ENCODE results near the gene USP14. TPM values are rescaled to one million over a fixed set of nuclear protein-coding genes. Genes with fewer than 3 reads are reported as not detected.

USP14 gene
- total RNA-seq, 4 donors from 2014 or later: 25.9 to 56.4 (median 35.6) TPM

GRCh38 chr18:240175-240574, 81.8 kb downstream of the USP14 start:
- Histone ChIP-seq H3K27me3 (no peaks in the 10 kb centered on the region), H3K4me3 (replicated peaks in 1 of 3) (no peak overlapping the region), H3K36me3 (peaks cover 2 to 8% of the 10 kb centered on the region in 2 donors), H3K9me3 (no peaks in the 10 kb centered on the region), H3K4me1 (no peaks in the 10 kb centered on the region), H3K27ac (no peak overlapping the region)
- 100% methylated on average over 1 of the region's 1 CpG for WGBS, 2 donors
- TF ChIP-seq CTCF (IDR thresholded peaks at IDR 0.05) (no peak), POLR2A (IDR thresholded peaks at IDR 0.05) (no peak)
- DNase-seq: no peak
- intact Hi-C loops (cut with DNase I): no loop called here

- WGBS, 2 donors: 97 to 99% methylated on average over 2 of the region's 2 CpGs
- no peak overlapping the region for H3K4me3 ChIP-seq (replicated peaks in 1 of 3)
- H3K27ac ChIP-seq: no peak overlapping the region
- TF ChIP-seq CTCF (IDR thresholded peaks at IDR 0.05): no peak
- TF ChIP-seq POLR2A (IDR thresholded peaks at IDR 0.05): no peak
- no peaks in the 10 kb centered on the region for H3K4me1 ChIP-seq
- no peaks in the 10 kb centered on the region for H3K9me3 ChIP-seq
- intact Hi-C loops (cut with DNase I): no loop called here
- H3K36me3 ChIP-seq: peaks cover 20 to 21% of the 10 kb centered on the region in 2 donors
- no peak for DNase-seq
- H3K27me3 ChIP-seq: no peaks in the 10 kb centered on the region
Observed at GRCh38 chr18:245282-245847, 87.0 kb downstream of the USP14 start.

GRCh38 chr18:248053-248452, 89.7 kb downstream of the USP14 start:
- no peak for DNase-seq
- Histone ChIP-seq H3K36me3 (peaks cover 36 to 38% of the 10 kb centered on the region in 2 donors), H3K4me3 (replicated peaks in 1 of 3) (no peak overlapping the region), H3K9me3 (no peaks in the 10 kb centered on the region), H3K27me3 (no peaks in the 10 kb centered on the region), H3K4me1 (no peaks in the 10 kb centered on the region), H3K27ac (no peak overlapping the region)
- intact Hi-C loops (cut with DNase I): no loop called here
- TF ChIP-seq CTCF (IDR thresholded peaks at IDR 0.05): no peak
- no peak for TF ChIP-seq POLR2A (IDR thresholded peaks at IDR 0.05)
- WGBS, 2 donors: 96 to 97% methylated on average over 4 of the region's 4 CpGs

- Histone ChIP-seq H3K4me1 (no peaks in the 10 kb centered on the region), H3K36me3 (peaks cover 32 to 43% of the 10 kb centered on the region in 2 donors), H3K27ac (no peak overlapping the region), H3K9me3 (no peaks in the 10 kb centered on the region), H3K4me3 (replicated peaks in 1 of 3) (no peak overlapping the region), H3K27me3 (no peaks in the 10 kb centered on the region)
- no peak for DNase-seq
- intact Hi-C loops (cut with DNase I): no loop called here
- TF ChIP-seq CTCF (IDR thresholded peaks at IDR 0.05) (no peak), POLR2A (IDR thresholded peaks at IDR 0.05) (no peak)
- WGBS, 2 donors: 99% methylated on average over 2 of the region's 2 CpGs
Observed at GRCh38 chr18:250685-251084, 92.3 kb downstream of the USP14 start.

GRCh38 chr18:251572-251971, 93.2 kb downstream of the USP14 start:
- no peak for TF ChIP-seq CTCF (IDR thresholded peaks at IDR 0.05)
- no peak for TF ChIP-seq POLR2A (IDR thresholded peaks at IDR 0.05)
- Histone ChIP-seq H3K4me1 (no peaks in the 10 kb centered on the region), H3K27ac (no peak overlapping the region), H3K27me3 (no peaks in the 10 kb centered on the region), H3K9me3 (no peaks in the 10 kb centered on the region), H3K4me3 (replicated peaks in 1 of 3) (no peak overlapping the region), H3K36me3 (peaks cover 38 to 50% of the 10 kb centered on the region in 2 donors)
- intact Hi-C loops (cut with DNase I): no loop called here
- 97 to 98% methylated on average over 5 of the region's 5 CpGs for WGBS, 2 donors
- DNase-seq: no peak
